ENCODE measurements around the gene CTAGE6.
"Not testable (repeated sequence)": the region's sequence is repeated elsewhere in the genome, so short reads cannot be mapped to it uniquely, and the experiment has no call there.

The CTAGE6 gene

DNA sequence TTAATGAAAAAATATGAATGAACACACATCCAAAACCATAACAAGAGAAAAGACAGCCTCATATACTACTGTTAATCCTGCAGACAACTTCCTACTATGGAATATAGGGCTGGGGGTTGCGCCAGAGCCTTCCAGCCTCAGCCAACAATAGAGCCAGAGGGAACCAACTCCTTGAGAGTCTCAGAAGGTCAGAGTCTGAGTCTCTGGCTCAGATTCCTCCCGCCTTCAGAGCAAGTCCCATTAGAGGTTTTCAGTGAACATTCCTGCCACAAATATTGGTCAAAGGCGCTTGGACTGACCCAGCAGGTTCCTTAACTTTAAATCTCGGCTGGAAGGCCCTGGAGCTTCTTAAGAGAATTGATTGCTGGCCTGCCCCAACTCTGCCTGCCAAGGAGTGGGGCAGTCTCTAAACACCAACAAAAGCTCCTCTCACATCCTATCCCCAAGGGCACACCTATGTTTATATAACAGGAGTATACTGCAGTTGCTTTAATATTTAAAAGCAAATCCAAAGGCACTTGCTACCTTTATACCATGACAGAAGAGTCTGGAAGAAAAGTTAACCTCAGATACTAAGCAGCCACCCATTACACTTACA is 45.7 kb downstream of the CTAGE6 start:
- H3K27ac ChIP-seq; H2AFZ ChIP-seq (ENCODE audit: low read depth); H3K27me3 ChIP-seq (ENCODE audit: insufficient read depth, low read depth); H4K20me1 ChIP-seq (ENCODE audit: insufficient read depth); H3K79me2 ChIP-seq (ENCODE audit: insufficient read depth, low read depth); H3K4me3 ChIP-seq (IDR thresholded peaks at IDR 0.05; ENCODE audit: insufficient read depth, low read depth, low read length); H3K4me1 ChIP-seq (ENCODE audit: low read depth, poor library complexity, severe bottlenecking); H3K4me2 ChIP-seq; H3K36me3 ChIP-seq (ENCODE audit: insufficient read depth); H3K9ac ChIP-seq: not testable (repeated sequence)

DNA sequence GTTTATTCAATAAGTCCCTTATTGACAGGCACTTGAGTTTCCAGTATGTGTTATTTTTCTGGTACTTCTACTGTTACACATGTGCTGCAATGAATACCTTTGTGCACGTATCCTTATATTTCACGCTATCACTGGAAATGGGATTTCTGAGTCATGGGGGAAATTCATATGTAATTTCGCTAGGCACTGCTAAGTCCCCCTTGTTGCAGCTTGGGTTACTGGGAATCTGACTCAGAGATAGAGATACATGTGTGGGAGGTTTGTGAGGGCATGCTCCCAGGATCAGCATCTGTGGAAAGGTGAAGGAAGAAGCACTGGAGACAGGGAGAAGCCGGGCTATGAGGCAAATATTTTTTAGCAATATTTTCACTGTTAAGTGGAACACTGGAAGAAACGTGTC is 47.6 kb downstream of the CTAGE6 start:
- H3K36me3 ChIP-seq (ENCODE audit: insufficient read depth); H2AFZ ChIP-seq (ENCODE audit: low read depth); H3K27me3 ChIP-seq (ENCODE audit: insufficient read depth, low read depth); H3K4me3 ChIP-seq (IDR thresholded peaks at IDR 0.05; ENCODE audit: insufficient read depth, low read depth, low read length); H3K4me2 ChIP-seq; H3K9ac ChIP-seq; H3K27ac ChIP-seq; H3K79me2 ChIP-seq (ENCODE audit: insufficient read depth, low read depth); H4K20me1 ChIP-seq (ENCODE audit: insufficient read depth); H3K4me1 ChIP-seq (ENCODE audit: low read depth, poor library complexity, severe bottlenecking): not testable (repeated sequence)
